Adrenal gland (tissue), 12 donors: ENCODE results near the gene AP4B1. TPM values are rescaled to one million over a fixed set of nuclear protein-coding genes. Genes with fewer than 3 reads are reported as not detected.

ENCODE experiments used
- DNase-seq, 7 donors: peaks; one replicate each; pipeline ENCODE4 v3.0.0-alpha.2; 2019 to 2020
- H3K27ac ChIP-seq, 5 donors: fragments of 200-600 bp; sonication (generic) in 4 of 5; 1 replicate in 3 of 5; 2 replicates in 2 of 5; pipeline versions ENCODE4 v1.5.1 to v1.8.0; 2016 to 2020; ENCODE audit warnings: mild to moderate bottlenecking in 1 of 5
- H3K27me3 ChIP-seq: fragments of 200-600 bp; 2 replicates; pipeline ENCODE4 v1.8.0; 2021
- H3K36me3 ChIP-seq, 2 donors: fragments of 200-600 bp; replicated peaks in 1 of 2; 1 replicate in 1 of 2; 2 replicates in 1 of 2; pipeline versions ENCODE4 v1.5.1 to v1.8.0; 2018 to 2022
- H3K4me1 ChIP-seq, 2 donors: fragments of 200-600 bp; replicated peaks in 1 of 2; 1 replicate in 1 of 2; 2 replicates in 1 of 2; pipeline versions ENCODE4 v1.5.1 to v1.8.0; 2018 to 2021
- H3K4me3 ChIP-seq, 4 donors: fragments of 200-600 bp; sonication (generic) in 3 of 4; one replicate each; pipeline ENCODE4 v1.5.1; 2016 to 2018
- H3K9me3 ChIP-seq, 3 donors: fragments of 200-600 bp; sonication (generic) in 1 of 3; replicated peaks in 1 of 3; 1 replicate in 2 of 3; 2 replicates in 1 of 3; pipeline versions ENCODE4 v1.5.1 to v1.8.0; 2016 to 2021
- POLR2A ChIP-seq, 2 donors: fragments of 450-650 bp; IDR thresholded peaks; one replicate each; pipeline ENCODE4 v1.6.1; 2017; ENCODE audit warnings: antibody characterized with exemption in 2 of 2, mild to moderate bottlenecking in 2 of 2, moderate library complexity in 1 of 2
- WGBS, 4 donors: extraction: QIAGEN DNeasy Blood & Tissue Kit in 2 of 4; methylation state at CpG; one replicate each; pipeline versions ENCODE4 v1.1.5 to v1.1.7; 2013 to 2017; 5-methylcytosine and 5-hydroxymethylcytosine counted together
- intact Hi-C, 2 donors: fragments of 100-400 bp; cut with DNase I; formaldehyde crosslinking; loops; one replicate each; pipeline versions ENCODE4 v1.14.1 to v1.15.0; 2022 to 2023
- polyA plus RNA-seq, 3 donors: library from polyadenylated mRNA; stranded (reverse); fragments of 200-250 nt in 2 of 3; fragments of 350-450 nt in 1 of 3; fragmentation: Illumina TruSeq in 1 of 3; extraction: RNeasy Lipid Tissue Mini Kit (QIAGEN cat#74804) in 1 of 3; gene quantifications; one replicate each; pipeline ENCODE4 v1.2.3, GENCODE V29; 2013 to 2014
- total RNA-seq, 9 donors: library from RNA; depleted of rRNA in 4 of 9; stranded (reverse); fragments of >200 nt in 4 of 9; fragments of 120-200 nt in 1 of 9; fragmentation: NEBNext Ultra II Directional in 1 of 9; extraction: Animal tissue kit (Norgen Biotek cat#: 25700) in 1 of 9; gene quantifications; one replicate each; pipeline versions ENCODE4 v1.1.0 to v1.2.4, GENCODE V29; 2013 to 2023
- TF ChIP-seq, protein P1 (sequence below), 6 experiments: fragments of 450-650 bp in 4 of 6; fragments of 200-600 bp in 2 of 6; sonication (generic) in 1 of 6; IDR thresholded peaks; 1 replicate in 5 of 6; 2 replicates in 1 of 6; pipeline versions ENCODE4 v1.5.1 to v1.8.0; 2016 to 2021; ENCODE audit warnings: antibody characterized with exemption in 6 of 6, mild to moderate bottlenecking in 2 of 6, moderate library complexity in 1 of 6
- donor health status: healthy with polysubstance abuse.
- donor health status: Bipolar disorder and iron deficiency.
- donor health status: DM: yes; HTN: yes; CAD: no.
- donor health status: DM: no; HTN: no; CAD: no.
- donor health status: DM: no; HTN: no; CAD: no.
- donor health status: DM: yes; HTN: yes; CAD: no.

The AP4B1 gene
- total and polyA plus RNA-seq, 12 donors = 9.8 to 24.7 (median 15.9) TPM

DNA sequence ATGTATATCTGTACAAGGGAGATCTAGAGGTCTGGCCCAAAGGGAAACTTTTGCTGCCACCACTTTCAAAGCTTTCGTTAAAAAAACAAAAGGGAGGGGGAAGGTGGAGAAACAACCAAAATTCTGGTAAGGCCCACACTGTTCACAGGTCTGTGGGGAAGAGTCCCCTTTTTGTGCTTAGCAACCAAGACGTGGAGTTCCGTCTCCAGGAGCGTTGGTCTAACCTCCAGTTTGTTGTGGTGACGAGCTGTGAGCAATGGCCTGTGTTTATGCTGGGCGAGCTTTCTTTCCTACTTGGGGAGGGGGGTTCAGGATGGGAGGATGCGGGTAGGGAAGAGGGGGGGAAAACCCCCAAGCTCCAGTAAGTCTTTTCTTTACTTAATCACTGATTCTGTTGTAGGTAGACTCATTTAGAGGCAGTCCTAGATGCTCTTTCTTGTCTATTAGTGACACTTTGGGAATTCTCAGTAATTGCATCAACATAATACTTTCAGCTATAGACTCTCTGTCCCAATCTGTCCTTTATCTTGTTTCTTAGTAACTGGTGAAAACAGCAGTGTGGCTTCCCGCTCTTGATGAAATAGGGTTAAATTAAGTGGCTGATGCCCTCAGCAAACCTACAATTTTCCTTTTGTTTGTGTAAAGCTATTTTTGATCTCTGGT is 26.0 kb upstream of the AP4B1 start:
- H3K4me1 ChIP-seq = peaks cover 24 to 57% of the 10 kb centered on the region in 2 donors
- peak overlapping the region; percentile 3 to 99 (median 94) for H3K4me3 ChIP-seq
- TF ChIP-seq, protein P1, sequence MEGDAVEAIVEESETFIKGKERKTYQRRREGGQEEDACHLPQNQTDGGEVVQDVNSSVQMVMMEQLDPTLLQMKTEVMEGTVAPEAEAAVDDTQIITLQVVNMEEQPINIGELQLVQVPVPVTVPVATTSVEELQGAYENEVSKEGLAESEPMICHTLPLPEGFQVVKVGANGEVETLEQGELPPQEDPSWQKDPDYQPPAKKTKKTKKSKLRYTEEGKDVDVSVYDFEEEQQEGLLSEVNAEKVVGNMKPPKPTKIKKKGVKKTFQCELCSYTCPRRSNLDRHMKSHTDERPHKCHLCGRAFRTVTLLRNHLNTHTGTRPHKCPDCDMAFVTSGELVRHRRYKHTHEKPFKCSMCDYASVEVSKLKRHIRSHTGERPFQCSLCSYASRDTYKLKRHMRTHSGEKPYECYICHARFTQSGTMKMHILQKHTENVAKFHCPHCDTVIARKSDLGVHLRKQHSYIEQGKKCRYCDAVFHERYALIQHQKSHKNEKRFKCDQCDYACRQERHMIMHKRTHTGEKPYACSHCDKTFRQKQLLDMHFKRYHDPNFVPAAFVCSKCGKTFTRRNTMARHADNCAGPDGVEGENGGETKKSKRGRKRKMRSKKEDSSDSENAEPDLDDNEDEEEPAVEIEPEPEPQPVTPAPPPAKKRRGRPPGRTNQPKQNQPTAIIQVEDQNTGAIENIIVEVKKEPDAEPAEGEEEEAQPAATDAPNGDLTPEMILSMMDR (IDR thresholded peaks at IDR 0.05) = no peak
- TF ChIP-seq POLR2A (IDR thresholded peaks at IDR 0.05) = no peak
- intact Hi-C loops = no loop called here
- peak overlapping the region in 4 of 5 donors; percentile 93 to 100 (median 96) for H3K27ac ChIP-seq
- 1% methylated on average over 8 of the region's 8 CpGs for WGBS, 4 donors
- H3K36me3 ChIP-seq = no peaks in the 10 kb centered on the region
- no peaks in the 10 kb centered on the region for H3K27me3 ChIP-seq
- DNase-seq = peak in 1 of 7 donors; percentile 53
- H3K9me3 ChIP-seq = no peaks in the 10 kb centered on the region

DNA sequence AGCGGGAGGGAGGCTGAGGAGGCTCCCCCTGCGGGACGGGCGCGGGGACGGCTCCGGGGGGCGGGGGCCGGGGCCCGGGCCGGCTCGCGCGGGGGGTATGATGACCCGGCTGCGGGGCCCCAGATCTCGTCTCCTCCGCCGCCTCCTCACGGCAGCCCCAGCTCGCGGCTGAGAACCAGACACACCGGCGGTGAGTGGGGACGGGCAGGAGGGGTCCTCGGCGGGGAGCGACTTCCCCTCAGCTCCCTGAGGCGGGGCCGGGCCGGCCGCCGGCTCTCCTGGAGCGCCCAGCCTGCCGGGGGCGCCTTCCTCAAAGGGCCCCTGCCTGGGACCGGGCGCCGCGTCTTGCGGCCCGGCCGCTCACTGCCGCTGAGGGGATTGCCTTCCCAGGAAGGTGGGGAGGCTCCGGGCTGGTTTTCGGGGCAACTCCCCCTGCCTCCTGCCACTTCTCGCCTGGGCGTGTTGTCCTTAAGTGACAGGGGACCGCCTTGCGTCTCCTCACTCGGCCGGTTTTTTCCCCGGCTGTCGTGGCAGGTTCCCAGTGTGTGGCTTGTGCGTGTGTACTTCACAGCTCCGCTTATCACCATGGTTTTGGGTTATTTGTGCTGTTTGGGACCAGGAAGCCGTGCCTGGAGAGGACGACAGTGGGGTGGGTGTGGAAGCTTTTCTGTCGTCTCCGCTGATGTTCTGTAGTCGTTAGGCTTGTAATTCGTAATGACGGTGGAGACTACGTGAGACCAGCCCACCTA is 25.3 kb upstream of the AP4B1 start:
- peak in 1 of 2 donors; percentile 21 for TF ChIP-seq POLR2A (IDR thresholded peaks at IDR 0.05)
- TF ChIP-seq, protein P1 (IDR thresholded peaks at IDR 0.05) = no peak
- Histone ChIP-seq H3K27ac (peak overlapping the region; percentile 69 to 100 (median 95)), H3K4me1 (peaks cover 24 to 52% of the 10 kb centered on the region in 2 donors), H3K36me3 (no peaks in the 10 kb centered on the region), H3K27me3 (no peaks in the 10 kb centered on the region), H3K9me3 (no peaks in the 10 kb centered on the region), H3K4me3 (peak overlapping the region; percentile 76 to 99 (median 94))
- peak; percentile 55 to 77 (median 57) for DNase-seq
- 0 to 1% (median 0%) methylated on average over 8 to 64 of the region's 64 CpGs for WGBS, 4 donors
- intact Hi-C loops = no loop called here

DNA sequence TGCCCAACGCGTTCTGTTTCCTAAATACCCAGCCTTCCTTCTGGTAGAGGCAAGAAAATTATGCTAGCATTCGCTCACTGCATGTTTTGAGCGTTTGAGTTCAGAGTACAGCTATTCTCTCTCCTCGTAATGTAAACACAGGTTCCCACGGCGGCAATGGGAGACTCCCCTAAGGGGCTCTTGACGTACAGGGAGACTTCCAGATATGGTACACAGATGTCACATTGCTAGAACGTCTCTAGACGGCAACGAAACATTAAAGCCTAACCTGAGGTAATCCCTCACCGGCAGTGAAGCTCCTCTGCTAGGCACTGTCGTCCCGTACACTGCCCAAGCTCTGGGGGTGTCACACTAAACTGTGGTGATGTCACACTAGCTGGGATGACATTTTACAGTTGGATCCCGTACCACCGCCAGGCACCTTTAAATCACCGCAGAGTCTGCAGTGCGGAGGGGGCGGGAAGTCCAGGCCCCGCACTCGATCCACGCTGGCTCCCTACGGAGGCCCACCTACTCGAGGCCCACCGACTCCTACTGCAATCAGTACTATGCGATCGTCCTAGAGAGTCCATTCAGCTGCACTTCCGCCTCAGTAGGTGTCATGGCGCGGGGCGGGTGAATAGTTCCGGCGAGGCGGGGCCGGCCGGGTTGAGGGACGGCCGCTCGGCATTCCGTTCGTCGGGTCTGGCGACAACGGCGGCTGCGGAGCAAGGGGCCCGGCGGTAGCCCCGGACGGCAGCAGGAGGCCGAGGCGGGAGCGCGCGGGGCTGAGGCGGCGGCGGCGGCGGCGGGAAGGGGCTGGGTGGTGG is 24.5 kb upstream of the AP4B1 start, which contains the start of gene HIPK1:
HIPK1 (plus strand) TSS at position 384 of the 809 bp plus-strand sequence.
- 0 to 1% (median 0%) methylated on average over 9 to 61 of the region's 61 CpGs for WGBS, 4 donors
- Histone ChIP-seq H3K4me3 (peak within 1 kb of the TSS; percentile 76 to 99 (median 94)), H3K4me1 (peaks cover 24 to 45% of the 10 kb centered on the region in 2 donors), H3K27ac (peak within 1 kb of the TSS; percentile 69 to 100 (median 95)), H3K27me3 (no peaks in the 10 kb centered on the region), H3K9me3 (no peaks in the 10 kb centered on the region), H3K36me3 (no peaks in the 10 kb centered on the region)
- intact Hi-C loops = no loop called here
- peak; percentile 36 to 81 for TF ChIP-seq POLR2A (IDR thresholded peaks at IDR 0.05)
- TF ChIP-seq, protein P1 (IDR thresholded peaks at IDR 0.05) = peak in 4 of 6 experiments; percentile 17 to 46 (median 34)
- peak; percentile 90 to 95 (median 93) for DNase-seq
